ENCODE data around the gene RBM4B.
"Not testable (repeated sequence)": the region's sequence is repeated elsewhere in the genome, so short reads cannot be mapped to it uniquely, and the experiment has no call there.

Gene RBM4B

DNA sequence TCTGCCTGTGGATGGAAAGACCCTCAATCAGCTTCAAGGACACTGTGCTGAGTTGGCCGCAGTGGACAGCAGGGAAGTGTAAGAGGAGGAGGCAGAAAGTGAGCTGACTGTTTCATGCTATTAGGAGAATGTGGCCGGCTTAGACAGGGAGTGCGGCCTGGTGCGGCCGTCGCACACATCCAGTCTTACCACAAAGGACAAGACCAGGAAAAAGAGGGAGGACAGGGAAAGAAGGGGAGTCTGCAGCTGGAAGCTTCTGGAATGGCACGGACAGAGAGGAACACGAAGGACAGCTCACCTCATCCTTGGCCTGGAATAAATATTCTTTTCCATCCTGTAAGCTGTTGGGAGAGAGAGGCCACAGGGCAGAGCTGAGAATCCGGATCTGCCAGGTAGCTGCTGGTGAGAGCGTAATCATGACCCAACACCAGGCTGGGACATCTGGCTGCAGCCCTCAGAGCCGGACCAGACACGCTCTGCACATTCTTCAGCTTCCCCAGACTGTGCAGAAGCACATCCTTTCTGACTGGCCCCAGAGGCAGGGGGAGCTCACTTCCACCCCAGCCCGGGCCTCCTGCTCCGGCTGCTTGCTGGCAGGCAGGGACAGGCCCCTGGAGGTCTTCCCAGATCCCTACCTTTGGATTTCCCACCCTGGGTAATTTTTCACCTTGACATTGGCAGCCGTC, 8.6 kb upstream of the RBM4B start:
- DNase-seq = no peak

DNA sequence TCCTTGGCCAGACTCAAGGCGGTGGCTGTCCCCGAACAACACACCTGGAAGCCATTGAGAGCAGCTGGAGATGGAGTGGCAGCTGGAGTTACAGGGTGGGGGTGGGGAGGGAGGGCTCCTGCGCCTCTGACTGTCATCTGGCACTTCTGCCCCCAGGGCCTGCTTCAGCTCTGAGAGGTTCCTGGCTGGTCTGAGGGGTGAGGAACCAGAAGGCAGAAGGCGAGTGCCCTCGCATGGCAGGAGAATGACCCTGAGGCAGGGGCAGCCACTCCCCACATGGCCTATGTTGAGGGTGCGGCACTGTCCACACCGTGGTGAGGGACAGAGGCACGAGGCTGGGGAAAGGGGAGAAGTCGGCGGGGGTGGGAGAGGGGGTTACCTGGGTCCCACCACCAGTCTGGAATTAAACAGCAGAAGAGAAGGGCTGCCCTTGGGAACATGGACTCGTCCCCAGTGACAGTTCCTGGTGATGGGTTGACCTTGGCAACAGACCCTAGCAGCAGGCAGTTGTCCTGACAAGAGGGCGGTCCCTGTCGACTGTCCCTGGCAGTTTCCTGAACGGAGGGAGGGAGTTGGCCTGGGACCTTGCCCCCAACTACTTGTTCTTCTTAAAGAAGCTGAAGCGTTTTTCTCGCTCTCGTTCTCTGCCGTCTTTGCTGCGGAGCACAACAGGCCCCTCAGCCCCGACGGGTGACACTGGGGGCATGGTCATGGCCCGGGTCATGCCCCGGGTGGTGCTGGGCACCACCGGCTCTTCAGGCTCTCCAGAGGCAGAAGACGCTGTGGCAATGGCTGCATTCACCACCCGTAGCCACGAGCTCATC, 7.8 kb upstream of the RBM4B start:
- no peak for DNase-seq

DNA sequence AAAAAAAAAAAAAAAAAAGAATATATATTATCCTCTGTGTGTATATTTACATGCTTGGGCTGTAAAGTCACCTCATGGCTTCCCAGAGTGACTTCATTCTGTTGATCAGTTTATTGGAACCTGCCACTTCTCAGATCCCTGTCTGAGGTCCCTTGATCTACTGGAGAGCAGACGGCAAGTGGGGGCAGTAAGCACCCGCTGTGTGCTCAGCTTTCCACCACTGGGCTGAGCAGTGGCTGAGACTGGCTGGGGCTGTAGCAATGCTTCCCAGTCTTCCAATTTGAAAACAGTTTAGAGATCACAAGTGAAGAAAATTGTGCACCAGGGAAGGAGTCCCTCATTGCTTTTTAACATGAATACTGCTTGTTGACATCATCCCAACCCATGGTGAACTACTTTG, 6.9 kb upstream of the RBM4B start:
- DNase-seq = no peak

GRCh38 chr11:66683877-66684276, 6.2 kb upstream of the RBM4B start:
- no peak for DNase-seq

DNA sequence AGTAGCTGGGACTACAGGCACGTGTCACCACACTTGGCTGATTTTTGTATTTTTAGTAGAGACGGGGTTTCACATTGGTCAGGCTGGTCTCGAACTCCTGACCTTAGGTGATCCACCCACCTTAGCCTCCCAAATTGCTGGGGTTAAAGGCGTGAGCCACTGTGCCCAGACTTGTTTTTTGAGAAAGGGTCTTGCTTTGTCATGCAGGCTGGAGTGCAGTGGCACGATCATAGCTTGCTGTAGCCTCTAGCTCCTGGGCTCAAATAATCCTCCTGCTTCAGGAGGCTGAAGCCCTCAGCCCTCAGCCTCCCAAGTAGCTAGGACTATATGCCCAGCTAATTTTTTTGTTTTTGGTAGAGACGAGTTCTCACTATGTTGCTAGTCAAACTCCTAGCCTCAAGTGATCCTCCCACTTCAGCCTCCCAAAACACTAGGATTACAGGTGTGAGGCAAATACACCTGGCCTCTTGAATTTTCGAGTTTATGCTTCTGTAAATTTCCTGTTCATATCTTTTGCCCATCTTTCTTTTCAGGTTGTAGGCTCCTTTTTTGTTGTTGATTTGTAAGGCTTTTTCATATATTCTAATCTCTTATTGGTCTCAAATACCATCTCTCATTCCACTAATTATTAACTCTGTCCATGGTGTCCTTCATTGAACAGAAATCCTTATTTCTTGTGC, 3.4 kb upstream of the RBM4B start:
- no peak for DNase-seq

DNA sequence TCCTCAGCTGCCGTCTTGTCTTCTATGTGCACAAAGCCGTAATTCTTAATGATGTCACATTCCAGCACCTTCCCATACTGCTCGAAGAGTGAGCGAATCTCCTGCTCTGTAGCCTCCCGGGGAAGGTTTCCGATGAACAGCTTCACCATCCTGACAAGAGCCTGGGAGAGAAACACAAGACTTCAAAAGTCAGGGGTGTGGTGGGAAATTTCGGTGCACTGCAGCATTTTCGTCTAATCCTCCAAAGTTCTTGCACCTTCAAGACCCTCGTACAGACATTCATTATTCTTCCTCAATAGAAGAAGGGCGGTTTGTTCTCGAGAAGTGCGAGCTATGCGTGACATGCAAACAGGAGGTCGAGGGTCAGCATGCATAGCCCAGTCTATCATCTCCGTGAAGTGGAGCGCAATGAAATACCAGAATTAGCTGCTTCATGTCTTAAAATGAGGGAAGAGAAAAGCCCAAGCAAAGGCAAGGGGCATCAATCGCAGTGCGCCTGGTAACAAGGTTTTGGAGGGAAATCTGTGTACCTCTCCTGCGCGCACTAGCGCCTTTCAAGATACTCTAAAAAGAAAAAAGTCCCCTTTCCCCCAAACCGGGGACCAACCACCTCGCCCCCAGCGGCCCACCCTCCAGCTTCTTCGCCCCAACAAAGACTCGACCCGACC, 622 bp downstream of the RBM4B start:
- DNase-seq = no peak

DNA sequence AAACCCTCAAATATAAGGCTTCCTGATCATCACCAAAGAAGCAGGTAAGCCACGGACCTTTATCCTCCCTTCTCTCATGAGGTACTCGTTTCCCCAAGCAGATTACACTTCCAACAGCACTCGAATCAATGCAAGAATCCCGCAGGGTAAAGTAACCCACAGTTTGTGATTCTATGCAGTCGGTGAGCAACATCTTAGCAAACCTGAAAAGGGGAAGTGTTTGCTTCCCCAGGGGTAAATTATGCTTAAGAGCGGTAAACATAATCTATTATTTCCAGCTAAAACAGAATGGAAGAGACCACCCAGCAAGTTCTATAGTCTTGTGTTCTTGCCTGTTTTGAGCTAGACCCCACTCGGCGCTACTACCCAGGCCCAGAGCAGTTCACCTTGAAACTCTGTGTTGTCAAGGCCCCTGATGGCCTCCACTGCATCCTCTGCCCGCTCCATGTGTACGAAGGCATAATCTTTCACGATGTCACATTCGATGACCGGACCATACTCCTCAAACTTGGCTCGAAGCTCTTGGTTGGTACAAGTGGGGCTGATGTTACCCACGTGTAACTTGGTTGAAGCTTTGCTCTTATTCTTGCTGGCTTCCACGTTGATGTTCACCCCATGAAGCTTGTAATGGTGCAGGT, 1.3 kb downstream of the RBM4B start:
- DNase-seq = no peak

DNA sequence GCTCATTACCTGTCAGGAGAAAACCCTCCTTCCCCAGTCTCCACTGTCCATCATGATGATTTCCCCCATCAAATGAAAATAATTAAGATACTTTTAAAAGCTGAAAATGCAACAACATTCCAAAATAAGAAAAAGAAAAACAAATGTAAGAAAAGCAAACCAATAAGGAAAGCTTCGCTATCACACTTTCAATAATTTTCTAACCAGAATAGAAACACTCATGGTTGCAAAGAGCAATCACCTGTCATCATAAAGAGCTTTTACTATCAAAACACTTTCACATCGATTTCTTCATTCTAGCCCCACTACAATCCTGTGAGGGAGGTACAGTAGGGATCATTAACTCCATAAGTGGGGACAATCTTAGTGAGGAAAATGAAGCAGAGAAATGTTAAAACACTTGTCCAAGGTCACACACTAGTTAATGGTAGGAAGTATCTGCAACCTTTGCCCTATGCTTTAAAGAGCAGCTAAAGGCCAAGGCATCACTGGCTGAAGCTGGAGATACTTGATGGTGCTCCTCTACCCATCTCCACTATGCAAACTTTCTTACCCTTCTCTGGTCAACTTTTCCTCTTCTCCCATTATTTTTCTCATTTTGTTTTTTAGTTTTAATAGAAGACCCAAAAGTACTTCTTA, 2.6 kb downstream of the RBM4B start:
- no peak for DNase-seq

GRCh38 chr11:66670816-66671215, 6.9 kb downstream of the RBM4B start:
- DNase-seq = no peak

GRCh38 chr11:66665369-66665768, 12.3 kb downstream of the RBM4B start:
- DNase-seq = no peak

DNA sequence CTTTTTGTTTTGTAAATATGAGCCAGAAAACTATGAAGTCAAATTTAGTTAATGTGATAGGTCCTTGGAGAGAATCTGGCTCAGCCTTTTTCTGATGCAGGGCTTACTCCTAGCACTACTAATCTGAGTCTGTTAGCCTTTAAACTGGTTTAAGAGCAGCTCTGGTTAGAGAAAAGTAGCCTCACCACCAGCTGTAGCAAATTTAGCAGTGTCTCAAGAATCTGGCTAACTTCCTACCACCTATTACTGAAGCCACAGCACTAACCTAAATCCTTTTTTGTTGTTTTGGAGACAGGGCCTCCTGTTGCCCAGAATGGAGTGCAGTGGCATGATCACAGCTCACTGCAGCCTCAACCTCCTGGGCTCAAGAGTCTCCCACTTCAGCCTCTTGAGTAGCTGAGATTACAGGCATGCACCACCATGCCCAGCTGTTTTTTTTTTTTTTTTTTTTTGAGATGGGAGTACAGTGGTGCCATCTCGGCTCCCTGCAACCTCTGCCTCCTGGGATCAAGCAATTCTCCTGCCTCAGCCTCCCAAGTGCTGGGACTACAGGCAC, 13.9 kb downstream of the RBM4B start:
- DNase-seq = no peak

DNA sequence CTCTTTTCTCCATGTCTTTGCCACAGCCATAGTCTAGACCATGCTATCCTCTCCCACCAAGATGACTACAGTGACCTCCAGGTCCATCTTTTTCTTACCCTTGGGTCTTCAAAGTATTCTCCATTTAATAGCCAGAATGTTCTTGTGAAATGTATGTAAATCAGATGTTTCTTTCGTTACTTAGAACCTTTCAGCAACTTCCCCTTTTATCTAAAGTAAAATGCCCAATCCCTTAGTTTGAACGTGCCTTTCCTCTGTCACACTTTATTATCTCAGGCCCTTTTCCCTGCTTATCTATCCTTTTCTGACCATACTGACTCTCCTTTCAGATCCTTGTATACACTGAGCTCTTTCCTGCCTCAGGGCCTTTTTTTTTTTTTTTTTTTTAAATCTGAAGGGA, 17.9 kb downstream of the RBM4B start:
- no peak for DNase-seq

DNA sequence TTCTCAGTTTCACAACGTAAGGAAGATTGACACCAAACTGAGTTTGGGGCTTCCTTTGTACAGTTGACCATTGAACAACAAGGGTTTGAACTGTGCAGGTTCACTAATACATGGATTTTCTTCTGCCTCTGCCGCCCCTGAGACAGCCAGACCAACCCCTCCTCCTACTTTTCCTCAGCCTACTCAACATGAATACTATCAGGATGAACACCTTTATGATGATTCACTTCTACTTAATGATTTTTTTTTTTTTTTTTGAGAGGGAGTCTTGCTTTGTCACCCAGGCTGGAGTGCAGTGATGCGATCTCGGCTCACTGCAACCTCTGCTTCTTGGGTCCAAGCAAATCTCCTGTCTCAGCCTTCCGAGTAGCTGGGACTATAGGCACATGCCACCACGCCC, 24.6 kb downstream of the RBM4B start:
- DNase-seq = no peak

- no peak for DNase-seq
Measured at GRCh38 chr11:66652651-66653050, 25.0 kb downstream of the RBM4B start.

DNA sequence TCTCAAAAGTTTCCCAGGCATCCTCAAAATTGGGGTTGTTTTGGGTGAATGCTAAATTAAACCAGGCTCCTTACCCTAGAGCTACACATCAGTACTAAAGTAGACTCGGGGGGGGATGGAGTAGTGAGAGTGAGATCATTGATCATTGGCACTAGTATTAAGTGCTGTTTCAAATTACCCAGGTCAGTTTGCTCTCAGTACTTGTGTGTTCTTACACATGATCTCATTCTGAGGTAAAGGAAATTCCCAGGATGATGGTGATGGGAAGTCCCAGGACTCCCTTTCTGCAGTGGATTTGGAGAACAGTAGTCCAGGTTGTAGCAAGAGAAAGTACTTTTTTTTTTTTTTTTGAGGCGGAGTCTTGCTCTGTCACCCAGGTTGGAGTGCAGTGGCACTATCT, 26.7 kb downstream of the RBM4B start:
- no peak for DNase-seq

DNA sequence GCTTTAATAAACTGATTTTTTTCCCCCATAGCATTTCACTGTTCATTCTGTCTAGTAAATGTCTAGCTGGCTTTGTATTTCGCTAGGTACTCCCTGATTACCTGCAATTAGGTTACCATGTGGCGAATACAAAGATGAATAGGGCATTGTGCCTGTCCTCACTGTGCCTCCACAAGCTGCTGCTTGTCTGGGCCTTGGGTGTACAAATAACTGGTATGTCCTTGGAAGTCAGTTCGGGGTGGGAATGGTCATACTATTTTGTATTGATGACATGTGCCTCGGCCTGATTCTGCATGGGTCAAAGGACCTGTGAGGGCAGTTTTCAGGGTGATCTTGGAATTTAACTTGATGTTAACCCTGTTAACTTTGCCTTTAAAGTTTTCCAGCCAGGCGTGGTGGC, 27.8 kb downstream of the RBM4B start:
- no peak for DNase-seq

GRCh38 chr11:66646828-66647227, 30.9 kb downstream of the RBM4B start:
- DNase-seq = no peak

GRCh38 chr11:66643745-66644437, 33.8 kb downstream of the RBM4B start:
- no peak for DNase-seq

DNA sequence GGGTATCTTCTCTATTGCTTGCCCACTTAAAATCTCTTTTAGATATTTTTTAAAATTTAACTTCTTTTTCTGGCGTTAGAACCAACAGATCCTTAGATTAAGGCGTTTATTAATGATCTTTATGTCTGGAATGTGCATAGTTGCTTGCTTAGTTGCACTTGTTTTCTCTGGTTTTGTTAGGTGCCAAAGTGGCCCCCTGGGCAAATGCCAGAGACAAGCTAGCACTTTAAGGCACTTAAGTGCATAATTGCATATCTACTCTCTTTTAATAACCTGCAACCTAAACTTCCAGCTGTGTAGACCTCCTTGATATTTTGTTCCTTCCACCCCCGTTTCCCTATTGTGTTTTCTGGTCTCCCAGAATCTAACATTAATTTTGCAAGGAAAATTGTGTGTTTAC, 35.9 kb downstream of the RBM4B start:
- DNase-seq = no peak

GRCh38 chr11:66639814-66640340, 37.8 kb downstream of the RBM4B start:
- DNase-seq = not testable (repeated sequence)
